ENCODE results near the gene ZNF683. TPM values are rescaled to one million over a fixed set of nuclear protein-coding genes. Genes with fewer than 3 reads are reported as not detected.
"Not testable (repeated sequence)": the region's sequence is repeated elsewhere in the genome, so short reads cannot be mapped to it uniquely, and the experiment has no call there.

The ZNF683 gene
- total RNA-seq, 1 donor from 2014 or later, result not detected

DNA sequence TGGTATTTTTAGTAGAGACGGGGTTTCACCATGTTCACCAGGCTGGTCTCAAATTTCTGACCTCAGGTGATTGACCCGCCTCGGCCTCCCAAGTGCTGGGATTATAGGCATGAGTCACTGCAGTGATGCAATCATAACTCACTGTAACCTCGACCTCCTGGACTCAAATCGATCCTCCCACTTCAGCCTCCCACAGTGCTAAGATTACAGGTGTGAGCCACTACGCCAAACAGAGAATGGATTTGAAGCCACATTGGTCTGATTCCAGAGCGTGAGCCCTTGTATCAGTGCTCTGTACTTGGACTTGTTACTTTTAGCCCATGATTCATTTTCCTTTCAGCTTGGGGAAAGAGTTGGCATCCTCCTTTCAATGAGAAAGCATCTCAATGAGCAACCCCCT, 14.9 kb upstream of the ZNF683 start:
- DNase-seq (ENCODE audit: low spot score in 2 of 2) (no peak), FAIRE-seq (no peak)

DNA sequence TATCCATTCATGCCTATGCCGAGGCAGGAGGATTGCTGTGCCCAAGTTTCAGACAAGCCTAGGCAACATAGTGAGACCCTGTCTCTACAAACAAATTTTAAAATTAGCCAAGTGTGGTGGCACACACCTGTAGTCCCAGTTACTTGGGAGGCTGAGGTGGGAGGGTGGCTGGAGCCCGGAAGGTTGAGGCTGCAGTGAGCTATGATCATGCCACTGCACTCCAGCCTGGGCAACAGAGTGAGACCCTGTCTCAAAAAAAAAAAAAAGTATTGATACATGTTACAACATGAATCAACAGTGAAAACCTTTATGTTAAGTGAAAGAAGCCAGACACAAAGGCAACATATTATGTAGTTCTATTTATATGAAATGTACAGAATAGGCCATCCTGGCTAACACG, 12.5 kb upstream of the ZNF683 start:
- DNase-seq (ENCODE audit: low spot score in 2 of 2); FAIRE-seq: not testable (repeated sequence)

GRCh38 chr1:26384076-26384475, 11.5 kb upstream of the ZNF683 start:
- no peak for DNase-seq (ENCODE audit: low spot score in 2 of 2)
- FAIRE-seq, result no peak

- FAIRE-seq, result no peak
Observed at GRCh38 chr1:26378879-26379251, 6.3 kb upstream of the ZNF683 start.

DNA sequence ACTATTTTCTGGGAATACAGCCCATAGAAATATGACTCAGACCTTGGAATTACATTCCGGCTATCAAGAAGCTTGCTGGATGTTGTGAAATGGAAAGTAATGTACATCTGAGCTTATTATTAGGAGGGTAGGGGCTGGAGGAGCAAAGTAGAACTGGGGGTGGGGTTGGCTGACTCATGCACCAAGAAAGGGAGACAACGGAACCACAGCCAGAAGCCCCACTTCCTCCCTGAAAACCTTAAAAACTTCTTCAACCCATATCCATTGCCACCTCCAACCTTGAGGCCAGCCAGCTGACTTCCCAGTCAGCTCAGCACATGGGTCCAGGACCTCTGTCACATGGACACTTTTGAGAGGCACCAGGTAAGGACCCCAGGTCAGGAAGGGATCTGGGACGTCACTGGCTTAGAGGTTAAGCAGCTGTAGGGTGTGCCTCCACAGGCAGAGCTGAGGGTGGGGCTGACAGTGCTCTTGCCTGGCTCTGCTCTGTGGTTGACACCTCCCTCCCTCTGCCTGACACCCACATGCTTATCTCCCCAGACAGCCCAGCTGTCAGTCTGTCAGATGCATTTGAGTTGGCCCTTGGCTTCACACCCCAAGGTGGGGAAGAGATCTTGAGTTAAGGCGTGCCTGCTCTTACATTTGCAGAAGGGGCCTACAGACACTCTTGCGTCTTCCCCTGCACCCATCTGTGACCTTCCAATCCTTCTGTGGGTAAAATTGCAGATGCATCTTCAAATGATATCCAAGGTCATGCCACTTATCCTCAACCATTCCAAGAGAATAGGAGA, 5.7 kb upstream of the ZNF683 start:
- DNase-seq (ENCODE audit: low spot score in 2 of 2), result no peak
- no peak for FAIRE-seq

More at GRCh38 chr1:26378879-26379251, 6.3 kb upstream of the ZNF683 start:
- no peak for DNase-seq (ENCODE audit: low spot score in 2 of 2)

GRCh38 chr1:26376050-26376449, 3.5 kb upstream of the ZNF683 start:
- no peak for DNase-seq (ENCODE audit: low spot score in 2 of 2)
- FAIRE-seq, result no peak

- no peak for DNase-seq (ENCODE audit: low spot score in 2 of 2)
- FAIRE-seq, result no peak
Observed at GRCh38 chr1:26375081-26375480, 2.5 kb upstream of the ZNF683 start.

- DNase-seq (ENCODE audit: low spot score in 2 of 2); FAIRE-seq: not testable (repeated sequence)
Observed at GRCh38 chr1:26374361-26374760, 1.8 kb upstream of the ZNF683 start.

DNA sequence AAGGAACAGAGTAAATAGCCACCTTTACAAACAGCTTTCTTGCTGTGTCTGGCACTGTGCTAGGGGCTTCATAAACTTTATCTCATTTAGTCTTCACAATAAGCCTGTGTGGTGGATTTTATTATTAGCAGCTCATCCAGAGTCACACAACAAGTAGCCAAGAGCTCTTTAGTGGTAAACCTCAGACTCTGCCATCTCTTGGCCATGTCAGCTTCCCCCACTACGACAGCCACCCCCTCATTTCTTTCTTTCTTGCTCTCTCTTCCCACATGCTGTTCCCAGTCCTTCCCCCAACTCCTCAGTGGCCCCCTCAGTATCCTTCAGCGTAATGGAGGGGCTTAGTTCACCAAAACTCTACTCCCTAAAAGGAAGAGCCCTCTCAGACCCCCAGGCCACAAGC, 1.2 kb upstream of the ZNF683 start:
- DNase-seq (ENCODE audit: low spot score in 2 of 2) (no peak), FAIRE-seq (no peak)

- DNase-seq (ENCODE audit: low spot score in 2 of 2), result no peak
Observed at GRCh38 chr1:26373281-26373680, 731 bp upstream of the ZNF683 start.

GRCh38 chr1:26372039-26372438, 511 bp downstream of the ZNF683 start:
- no peak for FAIRE-seq
- DNase-seq (ENCODE audit: low spot score in 2 of 2), result no peak

More at GRCh38 chr1:26373281-26373680, 731 bp upstream of the ZNF683 start:
- FAIRE-seq, result no peak

GRCh38 chr1:26370591-26371382, 1.8 kb downstream of the ZNF683 start:
- FAIRE-seq (no peak), DNase-seq (ENCODE audit: low spot score in 2 of 2) (no peak)

GRCh38 chr1:26368486-26368885, 4.1 kb downstream of the ZNF683 start:
- FAIRE-seq (no peak), DNase-seq (ENCODE audit: low spot score in 2 of 2) (no peak)

DNA sequence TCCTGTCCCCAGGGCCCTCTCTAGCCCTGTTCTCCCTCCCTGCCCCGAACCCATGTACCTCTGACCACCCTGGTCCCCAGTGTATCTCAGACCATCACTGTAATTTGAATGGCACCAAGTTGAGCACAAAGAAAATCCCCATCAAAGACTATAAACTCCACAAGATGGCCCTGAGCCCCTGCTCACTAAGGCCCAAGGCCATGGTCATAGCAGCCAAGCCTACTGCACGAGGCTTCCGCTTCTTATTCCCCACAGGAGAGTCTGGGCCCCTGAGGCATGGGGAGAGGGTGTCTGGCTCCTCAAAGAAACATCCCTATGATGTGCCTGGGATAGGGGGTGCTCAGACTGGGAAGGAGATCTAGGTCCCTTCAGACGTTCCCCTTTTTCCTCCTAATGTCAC, 4.5 kb downstream of the ZNF683 start:
- DNase-seq (ENCODE audit: low spot score in 2 of 2), result no peak
- no peak for FAIRE-seq

DNA sequence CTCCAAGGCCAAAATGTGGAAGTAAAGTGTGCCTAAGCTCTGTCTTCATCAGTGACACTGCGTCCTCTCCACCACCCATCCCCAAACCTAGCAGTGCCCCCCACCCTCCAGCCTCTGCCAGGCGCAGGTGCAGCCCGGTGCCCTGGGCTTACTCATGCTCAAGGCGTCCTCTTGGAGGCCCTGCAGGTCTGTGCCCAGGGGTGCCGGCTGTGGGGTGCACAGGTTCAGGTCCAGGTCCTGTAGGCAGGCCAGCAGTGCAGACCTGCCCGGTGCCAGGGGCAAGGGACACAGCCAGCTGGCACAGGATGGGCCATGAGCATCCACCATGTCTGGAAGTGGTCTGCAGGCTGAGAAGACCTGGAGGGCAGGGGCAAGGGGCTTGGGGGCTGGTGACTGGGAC, 5.1 kb downstream of the ZNF683 start:
- no peak for DNase-seq (ENCODE audit: low spot score in 2 of 2)
- FAIRE-seq, result no peak

DNA sequence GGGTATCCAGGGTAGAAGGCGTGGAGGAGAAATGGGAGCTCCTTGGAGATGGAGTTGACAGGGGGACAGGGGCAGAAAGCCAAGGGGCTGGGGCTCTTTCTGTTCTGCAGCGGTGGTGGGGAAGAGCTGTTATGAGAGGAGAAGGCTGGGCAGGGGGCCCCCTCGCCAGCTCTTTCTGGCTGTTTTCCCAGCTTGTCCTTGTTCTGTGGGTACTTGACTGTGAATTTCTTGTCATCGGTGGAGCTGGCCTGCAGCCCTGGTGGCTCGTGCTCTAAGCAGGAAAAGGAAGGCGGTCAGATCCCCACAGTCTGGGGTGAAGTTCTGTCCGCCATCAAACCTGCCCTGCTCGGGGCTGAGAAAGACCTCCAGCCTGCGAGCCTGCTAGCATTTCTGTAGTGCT, 7.6 kb downstream of the ZNF683 start:
- FAIRE-seq, result no peak
- DNase-seq (ENCODE audit: low spot score in 2 of 2), result no peak

DNA sequence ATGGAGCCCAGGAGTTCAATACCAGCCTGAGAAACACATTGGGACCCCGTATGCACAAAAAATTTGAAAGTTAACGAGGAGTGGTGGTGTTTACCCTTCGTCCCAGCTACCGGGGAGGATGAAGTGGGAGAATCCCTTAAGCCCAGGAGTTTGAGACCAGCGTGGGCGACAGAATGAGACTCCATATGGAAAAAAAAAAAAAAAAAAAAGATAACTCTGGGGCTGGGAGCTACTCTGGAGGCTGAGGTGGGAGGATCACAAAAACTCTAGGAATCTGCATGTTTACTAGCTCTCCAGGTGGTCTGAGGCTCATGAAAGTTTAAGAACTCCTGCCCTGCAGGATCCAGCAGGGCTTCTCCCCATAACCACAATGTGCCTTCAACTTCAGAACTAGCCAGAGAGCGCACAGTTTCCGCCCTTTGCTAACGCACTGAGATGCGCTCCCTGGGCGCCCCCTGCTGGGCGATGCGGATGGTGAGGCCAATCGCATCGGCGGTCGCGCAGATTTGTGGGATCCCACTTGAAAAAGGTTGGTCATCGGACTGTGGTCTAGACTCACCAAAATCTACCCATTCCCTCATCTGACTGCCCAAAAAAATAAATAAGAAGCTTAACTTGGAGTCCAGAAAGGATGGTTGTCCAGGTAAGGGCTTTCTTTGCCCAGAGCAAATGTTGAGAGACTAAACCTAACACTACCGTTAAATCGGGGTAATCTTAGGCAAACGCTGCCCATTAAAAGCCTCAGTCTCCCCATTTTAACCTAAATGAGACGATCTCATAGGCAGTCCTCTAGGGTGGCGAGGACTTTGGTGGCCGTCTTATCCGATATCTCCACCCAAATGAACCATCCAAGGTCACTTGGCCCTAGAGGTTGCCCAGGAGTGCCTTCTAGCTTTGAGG, 8.8 kb downstream of the ZNF683 start:
- peak in 1 of 2 donors; percentile 70 for DNase-seq (ENCODE audit: low spot score in 2 of 2)
- no peak for FAIRE-seq

DNA sequence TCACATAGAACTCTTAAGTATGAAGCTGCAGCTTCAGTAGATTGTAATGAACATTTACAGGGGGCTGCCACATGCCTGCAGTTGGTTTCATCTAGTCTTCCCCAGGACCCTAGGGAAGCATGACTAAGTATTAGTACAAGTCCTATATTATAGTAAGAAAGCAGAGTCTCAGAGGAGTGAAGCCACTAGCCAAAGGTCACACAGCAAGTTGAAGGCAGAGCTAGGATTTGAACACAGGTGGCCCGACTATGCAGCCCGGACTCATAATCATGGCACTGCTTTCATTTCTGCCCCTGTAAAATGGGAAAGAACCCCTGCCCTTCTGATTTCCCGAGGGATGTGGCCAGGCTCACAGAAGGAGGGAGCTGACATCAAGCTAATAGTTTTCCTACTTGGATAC, 10.2 kb downstream of the ZNF683 start:
- DNase-seq (ENCODE audit: low spot score in 2 of 2) (no peak), FAIRE-seq (no peak)

GRCh38 chr1:26361605-26362122, 10.9 kb downstream of the ZNF683 start:
- FAIRE-seq (no peak), DNase-seq (ENCODE audit: low spot score in 2 of 2) (no peak)

DNA sequence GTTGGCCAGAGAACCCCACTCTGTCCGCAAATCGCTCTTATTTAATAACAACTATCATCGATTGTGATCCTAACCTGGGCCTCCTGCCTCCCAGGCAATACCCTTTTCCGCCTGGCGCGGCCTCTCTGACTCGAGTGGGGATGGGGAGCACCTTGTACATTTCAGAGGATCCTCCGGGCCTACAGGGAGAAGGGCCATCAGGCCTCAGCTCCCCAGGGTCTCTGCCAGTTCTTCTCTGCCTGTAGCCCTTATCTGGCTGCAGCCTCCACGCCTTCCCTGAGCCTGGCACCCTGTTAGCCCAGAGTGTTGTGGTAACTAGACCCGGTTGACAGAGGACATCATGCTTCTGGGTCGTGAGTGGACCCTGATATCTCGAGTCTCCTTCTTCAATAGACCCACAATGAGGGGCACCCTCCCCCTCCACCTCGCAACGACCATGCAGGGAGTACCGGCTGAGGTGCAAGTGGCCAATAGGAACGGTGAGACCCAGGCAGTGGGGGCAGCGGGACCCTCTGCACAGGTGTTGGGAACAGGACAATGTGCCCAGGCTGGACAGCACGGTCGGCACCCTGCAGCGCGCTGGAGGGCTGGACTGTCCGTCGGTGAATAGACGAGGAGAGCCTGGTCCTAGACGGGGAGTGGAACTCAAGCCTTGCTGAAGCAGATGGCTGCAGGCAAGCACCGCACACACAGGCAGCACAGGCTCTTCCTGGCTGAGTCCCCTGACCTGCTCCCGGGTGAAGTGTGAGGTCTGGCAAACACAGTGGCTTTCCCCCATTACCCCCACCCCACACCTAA, 11.5 kb downstream of the ZNF683 start:
- FAIRE-seq (no peak), DNase-seq (ENCODE audit: low spot score in 2 of 2) (no peak)
